ENCODE results near the gene BSDC1.
A peak's percentile ranks its signal among the peaks of the same experiment; 100 is the strongest.

DNA sequence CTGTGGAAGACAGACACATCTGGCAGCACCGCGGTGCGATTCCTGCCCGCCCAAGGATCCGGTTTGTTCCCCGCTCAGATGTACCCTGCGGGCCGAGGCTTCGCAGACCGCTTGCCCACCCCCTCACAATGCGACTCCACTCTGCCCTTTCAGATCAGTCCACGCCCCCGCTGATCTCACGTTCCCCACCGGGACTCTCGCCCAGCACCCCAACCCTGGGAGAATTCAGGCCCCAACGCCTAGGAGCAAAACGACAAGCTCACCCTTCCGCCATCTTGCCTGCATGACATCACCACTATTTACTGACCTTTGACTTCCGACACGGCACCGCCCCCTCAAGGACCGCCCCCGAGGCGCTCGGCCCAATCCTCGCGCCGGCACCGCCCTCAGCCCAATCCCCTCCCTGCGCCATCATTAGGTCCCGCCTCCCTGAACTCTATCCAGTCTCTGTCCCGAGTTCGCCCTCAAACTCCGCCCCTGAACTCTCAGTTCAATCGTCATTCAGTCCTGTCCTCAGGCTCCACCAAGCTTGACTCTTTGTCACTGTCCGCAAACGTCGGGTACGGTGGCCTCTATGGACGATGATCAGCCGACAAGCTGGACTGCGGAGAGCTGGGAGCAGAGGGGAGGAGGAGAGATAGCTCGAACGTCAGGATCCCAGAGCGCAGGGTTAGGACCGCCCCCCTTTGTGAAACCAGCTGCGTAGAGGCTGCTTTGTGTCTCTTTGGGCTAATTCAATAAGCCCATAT lies at the start of gene BSDC1:
- TF ChIP-seq, protein P1, sequence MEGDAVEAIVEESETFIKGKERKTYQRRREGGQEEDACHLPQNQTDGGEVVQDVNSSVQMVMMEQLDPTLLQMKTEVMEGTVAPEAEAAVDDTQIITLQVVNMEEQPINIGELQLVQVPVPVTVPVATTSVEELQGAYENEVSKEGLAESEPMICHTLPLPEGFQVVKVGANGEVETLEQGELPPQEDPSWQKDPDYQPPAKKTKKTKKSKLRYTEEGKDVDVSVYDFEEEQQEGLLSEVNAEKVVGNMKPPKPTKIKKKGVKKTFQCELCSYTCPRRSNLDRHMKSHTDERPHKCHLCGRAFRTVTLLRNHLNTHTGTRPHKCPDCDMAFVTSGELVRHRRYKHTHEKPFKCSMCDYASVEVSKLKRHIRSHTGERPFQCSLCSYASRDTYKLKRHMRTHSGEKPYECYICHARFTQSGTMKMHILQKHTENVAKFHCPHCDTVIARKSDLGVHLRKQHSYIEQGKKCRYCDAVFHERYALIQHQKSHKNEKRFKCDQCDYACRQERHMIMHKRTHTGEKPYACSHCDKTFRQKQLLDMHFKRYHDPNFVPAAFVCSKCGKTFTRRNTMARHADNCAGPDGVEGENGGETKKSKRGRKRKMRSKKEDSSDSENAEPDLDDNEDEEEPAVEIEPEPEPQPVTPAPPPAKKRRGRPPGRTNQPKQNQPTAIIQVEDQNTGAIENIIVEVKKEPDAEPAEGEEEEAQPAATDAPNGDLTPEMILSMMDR (IDR thresholded peaks at IDR 0.05): no peak
- TF ChIP-seq POLR2AphosphoS5 (IDR thresholded peaks at IDR 0.05) (peak; percentile 97), POLR2A (IDR thresholded peaks at IDR 0.05) (peak; percentile 78 to 87)
